Adrenal gland (tissue), 12 donors: Measurements from ENCODE around the gene CYP1B1. TPM values are rescaled to one million over a fixed set of nuclear protein-coding genes. Genes with fewer than 3 reads are reported as not detected.

ENCODE experiments used
- DNase-seq, 7 donors: peaks; one replicate each; pipeline ENCODE4 v3.0.0-alpha.2; 2019 to 2020
- H3K27ac ChIP-seq, 5 donors: fragments of 200-600 bp; sonication (generic) in 4 of 5; 1 replicate in 3 of 5; 2 replicates in 2 of 5; pipeline versions ENCODE4 v1.5.1 to v1.8.0; 2016 to 2020; ENCODE audit warnings: mild to moderate bottlenecking in 1 of 5
- H3K27me3 ChIP-seq: fragments of 200-600 bp; 2 replicates; pipeline ENCODE4 v1.8.0; 2021
- H3K36me3 ChIP-seq, 2 donors: fragments of 200-600 bp; replicated peaks in 1 of 2; 1 replicate in 1 of 2; 2 replicates in 1 of 2; pipeline versions ENCODE4 v1.5.1 to v1.8.0; 2018 to 2022
- H3K4me1 ChIP-seq, 2 donors: fragments of 200-600 bp; replicated peaks in 1 of 2; 1 replicate in 1 of 2; 2 replicates in 1 of 2; pipeline versions ENCODE4 v1.5.1 to v1.8.0; 2018 to 2021
- H3K4me3 ChIP-seq, 4 donors: fragments of 200-600 bp; sonication (generic) in 3 of 4; one replicate each; pipeline ENCODE4 v1.5.1; 2016 to 2018
- H3K9me3 ChIP-seq, 3 donors: fragments of 200-600 bp; sonication (generic) in 1 of 3; replicated peaks in 1 of 3; 1 replicate in 2 of 3; 2 replicates in 1 of 3; pipeline versions ENCODE4 v1.5.1 to v1.8.0; 2016 to 2021
- POLR2A ChIP-seq, 2 donors: fragments of 450-650 bp; IDR thresholded peaks; one replicate each; pipeline ENCODE4 v1.6.1; 2017; ENCODE audit warnings: antibody characterized with exemption in 2 of 2, mild to moderate bottlenecking in 2 of 2, moderate library complexity in 1 of 2
- WGBS, 4 donors: extraction: QIAGEN DNeasy Blood & Tissue Kit in 2 of 4; methylation state at CpG; one replicate each; pipeline versions ENCODE4 v1.1.5 to v1.1.7; 2013 to 2017; 5-methylcytosine and 5-hydroxymethylcytosine counted together
- intact Hi-C, 2 donors: fragments of 100-400 bp; cut with DNase I; formaldehyde crosslinking; loops; one replicate each; pipeline versions ENCODE4 v1.14.1 to v1.15.0; 2022 to 2023
- polyA plus RNA-seq, 3 donors: library from polyadenylated mRNA; stranded (reverse); fragments of 200-250 nt in 2 of 3; fragments of 350-450 nt in 1 of 3; fragmentation: Illumina TruSeq in 1 of 3; extraction: RNeasy Lipid Tissue Mini Kit (QIAGEN cat#74804) in 1 of 3; gene quantifications; one replicate each; pipeline ENCODE4 v1.2.3, GENCODE V29; 2013 to 2014
- total RNA-seq, 9 donors: library from RNA; depleted of rRNA in 4 of 9; stranded (reverse); fragments of >200 nt in 4 of 9; fragments of 120-200 nt in 1 of 9; fragmentation: NEBNext Ultra II Directional in 1 of 9; extraction: Animal tissue kit (Norgen Biotek cat#: 25700) in 1 of 9; gene quantifications; one replicate each; pipeline versions ENCODE4 v1.1.0 to v1.2.4, GENCODE V29; 2013 to 2023
- TF ChIP-seq, protein P1 (sequence below), 6 experiments: fragments of 450-650 bp in 4 of 6; fragments of 200-600 bp in 2 of 6; sonication (generic) in 1 of 6; IDR thresholded peaks; 1 replicate in 5 of 6; 2 replicates in 1 of 6; pipeline versions ENCODE4 v1.5.1 to v1.8.0; 2016 to 2021; ENCODE audit warnings: antibody characterized with exemption in 6 of 6, mild to moderate bottlenecking in 2 of 6, moderate library complexity in 1 of 6
- donor health status: healthy with polysubstance abuse.
- donor health status: Bipolar disorder and iron deficiency.
- donor health status: DM: yes; HTN: yes; CAD: no.
- donor health status: DM: no; HTN: no; CAD: no.
- donor health status: DM: no; HTN: no; CAD: no.
- donor health status: DM: yes; HTN: yes; CAD: no.

CYP1B1 gene
- total and polyA plus RNA-seq, 12 donors = 2.5 to 118 (median 34.4) TPM

DNA sequence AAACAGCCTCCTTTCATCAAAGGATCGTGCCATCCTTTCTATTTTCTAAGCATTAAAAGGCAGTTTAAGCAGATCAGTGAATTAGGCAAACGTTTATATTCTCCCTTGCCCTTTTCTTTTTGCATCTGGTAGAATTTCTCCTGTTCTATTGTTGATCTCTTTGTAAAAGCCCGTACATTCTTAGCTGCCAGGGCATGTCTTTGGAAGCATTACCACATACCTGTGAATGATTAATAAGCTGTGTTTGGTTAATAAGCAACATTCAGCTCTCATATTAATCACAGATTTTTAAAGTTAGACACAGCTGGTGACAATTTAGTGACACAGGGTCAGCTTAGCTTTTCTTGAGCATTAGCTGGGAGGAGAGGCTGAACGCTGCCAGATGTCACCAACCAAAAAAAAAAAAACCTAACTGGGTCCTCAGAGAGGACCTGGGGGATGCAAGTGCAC, 33.8 kb upstream of the CYP1B1 start:
- H3K27me3 ChIP-seq = no peaks in the 10 kb centered on the region
- no peak overlapping the region for H3K27ac ChIP-seq
- intact Hi-C loops = loop anchor here in 1 of 2 donors (10.0 kb wide), 1 partner anchor 155 kb away; no protein-coding TSS in a partner anchor

DNA sequence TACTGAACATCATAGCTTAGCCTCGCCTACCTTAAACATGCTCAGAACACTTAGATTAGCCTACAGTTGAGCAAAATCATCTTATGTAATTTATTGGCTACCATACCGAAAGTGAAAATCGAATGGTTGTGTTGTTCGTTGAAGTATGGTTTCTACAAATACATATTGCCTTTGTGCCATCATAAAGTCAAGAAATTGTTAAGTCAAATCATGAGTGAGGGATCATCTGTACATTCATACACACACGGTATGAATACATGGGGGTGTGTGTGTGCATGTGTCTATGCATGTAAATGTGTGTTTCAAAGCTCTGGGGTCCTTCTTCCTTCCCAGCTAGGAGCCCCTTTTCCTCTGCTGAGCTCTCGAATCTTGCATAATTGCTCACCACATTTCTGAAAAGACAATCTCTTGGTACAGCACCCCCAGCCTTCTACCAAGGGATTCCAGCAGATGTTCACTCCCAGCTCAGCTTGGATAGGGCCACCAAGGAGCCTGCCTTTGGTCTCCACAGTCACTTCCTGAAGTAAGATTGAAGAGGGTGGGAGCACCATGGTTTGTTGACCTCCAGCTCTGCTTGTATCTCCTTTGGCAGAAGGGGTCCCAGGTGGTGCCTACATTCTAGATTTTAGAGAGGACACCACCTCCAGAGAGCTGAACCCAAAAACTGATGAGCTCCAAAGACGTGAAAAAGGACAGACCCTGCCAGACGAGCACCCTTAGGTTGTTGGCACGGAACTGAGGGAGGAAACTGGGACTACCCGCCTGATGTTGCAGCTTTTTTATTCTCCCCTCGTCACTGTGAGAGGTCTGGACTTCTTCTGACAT, 33.2 kb upstream of the CYP1B1 start:
- 89 to 95% (median 91%) methylated on average over 11 of the region's 11 CpGs for WGBS, 4 donors

More for the DNA sequence above, 33.8 kb upstream of the CYP1B1 start:
- WGBS, 4 donors = 65 to 75% (median 74%) methylated on average over 4 of the region's 4 CpGs
- Histone ChIP-seq H3K36me3 (no peaks in the 10 kb centered on the region), H3K9me3 (no peaks in the 10 kb centered on the region), H3K4me3 (no peak overlapping the region), H3K4me1 (peaks cover 26 to 33% of the 10 kb centered on the region in 2 donors)
- DNase-seq = no peak
- TF ChIP-seq POLR2A (IDR thresholded peaks at IDR 0.05) = no peak
- TF ChIP-seq, protein P1, sequence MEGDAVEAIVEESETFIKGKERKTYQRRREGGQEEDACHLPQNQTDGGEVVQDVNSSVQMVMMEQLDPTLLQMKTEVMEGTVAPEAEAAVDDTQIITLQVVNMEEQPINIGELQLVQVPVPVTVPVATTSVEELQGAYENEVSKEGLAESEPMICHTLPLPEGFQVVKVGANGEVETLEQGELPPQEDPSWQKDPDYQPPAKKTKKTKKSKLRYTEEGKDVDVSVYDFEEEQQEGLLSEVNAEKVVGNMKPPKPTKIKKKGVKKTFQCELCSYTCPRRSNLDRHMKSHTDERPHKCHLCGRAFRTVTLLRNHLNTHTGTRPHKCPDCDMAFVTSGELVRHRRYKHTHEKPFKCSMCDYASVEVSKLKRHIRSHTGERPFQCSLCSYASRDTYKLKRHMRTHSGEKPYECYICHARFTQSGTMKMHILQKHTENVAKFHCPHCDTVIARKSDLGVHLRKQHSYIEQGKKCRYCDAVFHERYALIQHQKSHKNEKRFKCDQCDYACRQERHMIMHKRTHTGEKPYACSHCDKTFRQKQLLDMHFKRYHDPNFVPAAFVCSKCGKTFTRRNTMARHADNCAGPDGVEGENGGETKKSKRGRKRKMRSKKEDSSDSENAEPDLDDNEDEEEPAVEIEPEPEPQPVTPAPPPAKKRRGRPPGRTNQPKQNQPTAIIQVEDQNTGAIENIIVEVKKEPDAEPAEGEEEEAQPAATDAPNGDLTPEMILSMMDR (IDR thresholded peaks at IDR 0.05) = no peak

DNA sequence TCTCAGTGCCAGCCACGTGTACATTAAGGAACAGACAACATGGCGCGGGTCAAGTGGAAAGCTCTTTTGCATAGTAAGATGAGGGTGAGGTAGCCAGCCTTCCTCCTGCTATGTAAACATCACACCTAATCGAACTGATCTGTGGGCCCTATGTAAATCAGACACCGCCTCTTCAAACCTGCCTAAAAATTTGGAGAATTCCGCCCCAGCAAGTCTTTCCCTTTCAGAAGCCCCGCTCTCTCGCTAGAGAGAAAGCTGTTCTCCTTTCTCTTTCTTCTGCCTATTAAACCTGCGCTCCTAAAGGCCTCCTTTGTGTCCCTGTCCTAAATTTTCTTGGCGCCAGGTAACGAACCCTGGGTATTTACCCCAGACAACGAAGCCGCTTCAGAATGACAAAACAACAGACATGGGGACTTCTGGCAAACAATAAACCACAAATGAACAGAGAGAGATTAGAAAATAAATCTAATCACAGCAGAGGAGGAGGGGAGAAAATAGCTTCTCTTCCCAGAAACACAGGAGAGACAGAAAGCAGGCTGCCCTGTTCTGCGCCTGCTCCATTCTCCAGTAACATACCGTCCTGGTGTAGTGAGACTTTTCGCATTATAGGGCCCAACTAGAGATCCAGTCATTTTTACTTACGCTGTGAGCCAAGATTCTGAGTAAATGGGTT, 31.9 kb upstream of the CYP1B1 start:
- peak overlapping the region in 1 of 5 donors; percentile 13 for H3K27ac ChIP-seq
- intact Hi-C loops = no loop called here
- H3K9me3 ChIP-seq = no peaks in the 10 kb centered on the region
- WGBS, 4 donors = 90 to 94% (median 92%) methylated on average over 17 of the region's 17 CpGs
- peaks cover 13 to 16% of the 10 kb centered on the region in 2 donors for H3K4me1 ChIP-seq
- DNase-seq = no peak
- no peak overlapping the region for H3K4me3 ChIP-seq
- no peaks in the 10 kb centered on the region for H3K27me3 ChIP-seq
- no peak for TF ChIP-seq POLR2A (IDR thresholded peaks at IDR 0.05)
- TF ChIP-seq, protein P1 (IDR thresholded peaks at IDR 0.05) = no peak
- no peaks in the 10 kb centered on the region for H3K36me3 ChIP-seq

More for the DNA sequence above, 33.2 kb upstream of the CYP1B1 start:
- H3K27ac ChIP-seq = no peak overlapping the region
- intact Hi-C loops = no loop called here
- H3K9me3 ChIP-seq = no peaks in the 10 kb centered on the region
- H3K4me3 ChIP-seq = no peak overlapping the region
- TF ChIP-seq POLR2A (IDR thresholded peaks at IDR 0.05) = no peak
- TF ChIP-seq, protein P1 (IDR thresholded peaks at IDR 0.05) = no peak
- DNase-seq = no peak
- no peaks in the 10 kb centered on the region for H3K27me3 ChIP-seq
- no peaks in the 10 kb centered on the region for H3K36me3 ChIP-seq
- peaks cover 21 to 27% of the 10 kb centered on the region in 2 donors for H3K4me1 ChIP-seq

DNA sequence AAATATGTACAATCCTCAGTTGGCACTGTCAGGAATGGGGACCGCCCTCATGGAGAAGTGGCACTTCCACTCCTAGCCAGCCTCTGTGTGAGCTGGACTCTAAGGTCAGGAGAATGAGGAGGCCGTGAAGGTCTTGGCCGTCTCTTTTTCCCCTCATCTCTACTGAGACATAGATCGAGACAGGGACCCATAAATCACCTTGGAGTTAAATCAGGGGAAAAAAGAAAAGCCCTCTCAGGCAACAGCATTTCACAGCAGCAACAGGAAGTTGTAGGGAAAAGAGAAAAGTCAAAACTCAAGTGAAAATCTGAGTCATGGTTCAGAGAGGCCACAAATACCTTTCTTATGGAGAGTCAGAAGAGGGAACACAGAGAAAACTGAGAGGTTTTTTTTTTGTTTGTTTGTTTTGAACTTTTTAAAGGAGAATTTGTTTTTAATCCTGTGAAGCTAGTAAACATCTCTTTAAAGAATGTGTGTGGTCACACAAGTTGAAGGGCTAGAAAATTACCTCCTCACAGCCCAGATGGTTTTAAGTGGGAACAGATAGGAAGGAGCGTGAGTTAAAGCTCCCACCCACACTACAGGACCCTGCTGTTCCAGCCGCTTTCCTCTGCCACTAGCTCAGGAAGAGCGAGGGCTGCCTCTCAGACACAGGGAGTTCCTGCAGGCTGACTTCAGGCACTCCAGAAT, 30.6 kb upstream of the CYP1B1 start:
- intact Hi-C loops = no loop called here
- H3K36me3 ChIP-seq = no peaks in the 10 kb centered on the region
- no peaks in the 10 kb centered on the region for H3K9me3 ChIP-seq
- no peak for DNase-seq
- H3K27me3 ChIP-seq = no peaks in the 10 kb centered on the region
- 35 to 46% (median 39%) methylated on average over 7 of the region's 7 CpGs for whole genome bisulfite sequencing, 4 donors
- peaks cover 13 to 16% of the 10 kb centered on the region in 2 donors for H3K4me1 ChIP-seq
- TF ChIP-seq POLR2A (IDR thresholded peaks at IDR 0.05) = no peak
- TF ChIP-seq, protein P1 (IDR thresholded peaks at IDR 0.05) = no peak
- no peak overlapping the region for H3K4me3 ChIP-seq
- peak overlapping the region in 4 of 5 donors; percentile 48 to 87 (median 62) for H3K27ac ChIP-seq
